WI38 (cell line): ENCODE measurements around the gene SLC35F3.

ENCODE experiments used
- H3K4me3 ChIP-seq: 2 replicates; pipeline ENCODE4 v1.5.1; 2011; ENCODE audit warnings: low read depth, mild to moderate bottlenecking, control low read depth, low read length
- CTCF ChIP-seq: IDR thresholded peaks from 2 replicates; pipeline ENCODE4 v1.5.1; 2012; ENCODE audit warnings: low read depth, mild to moderate bottlenecking, control low read depth, low read length

SLC35F3 gene

GRCh38 chr1:234281826-234282489 is 377.5 kb downstream of the SLC35F3 start:
- TF ChIP-seq CTCF, result no peak
- H3K4me3 ChIP-seq, result no peak overlapping the region

GRCh38 chr1:234286206-234286605 is 381.7 kb downstream of the SLC35F3 start:
- TF ChIP-seq CTCF, result no peak

GRCh38 chr1:234288946-234289345 is 384.5 kb downstream of the SLC35F3 start:
- no peak overlapping the region for H3K4me3 ChIP-seq
- TF ChIP-seq CTCF, result no peak

More at GRCh38 chr1:234286206-234286605, 381.7 kb downstream of the SLC35F3 start:
- no peak overlapping the region for H3K4me3 ChIP-seq

GRCh38 chr1:234289538-234290305 is 385.2 kb downstream of the SLC35F3 start:
- no peak for TF ChIP-seq CTCF
- no peak overlapping the region for H3K4me3 ChIP-seq

- no peak for TF ChIP-seq CTCF
- H3K4me3 ChIP-seq, result no peak overlapping the region
These were observed 387.5 kb downstream of the SLC35F3 start for GRCh38 chr1:234292011-234292410.

GRCh38 chr1:234292548-234292947 is 388.1 kb downstream of the SLC35F3 start:
- no peak for TF ChIP-seq CTCF
- no peak overlapping the region for H3K4me3 ChIP-seq
